Measurements from ENCODE around the gene EPB41.
A peak's percentile ranks its signal among the peaks of the same experiment; 100 is the strongest.
"Not testable (repeated sequence)": the region's sequence is repeated elsewhere in the genome, so short reads cannot be mapped to it uniquely, and the experiment has no call there.

EPB41 gene

GRCh38 chr1:29055160-29055559 is 140.8 kb downstream of the EPB41 start:
- peak; percentile 13 for DNase-seq

GRCh38 chr1:29056256-29056655 is 141.9 kb downstream of the EPB41 start:
- DNase-seq, result no peak

DNA sequence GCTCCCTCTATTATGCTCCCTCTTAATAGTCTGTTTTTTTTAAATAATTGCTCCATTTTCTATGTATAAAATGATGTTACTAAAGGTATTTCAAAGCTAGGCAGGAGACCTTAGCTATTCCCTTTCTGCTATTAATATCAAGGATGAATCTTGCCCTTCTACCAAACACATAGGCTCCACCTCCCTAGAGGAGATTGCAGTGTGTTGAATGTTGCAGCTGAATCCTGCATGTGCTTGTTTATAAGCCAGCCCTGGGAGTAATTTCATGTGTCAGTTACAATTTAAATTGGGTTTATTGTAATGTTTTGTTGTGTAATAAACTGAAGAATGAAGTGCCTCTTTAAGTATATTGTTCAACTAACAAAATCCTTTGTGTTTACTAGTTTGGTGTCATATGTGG is 143.3 kb downstream of the EPB41 start:
- no peak for DNase-seq

GRCh38 chr1:29062157-29062942 is 148.0 kb downstream of the EPB41 start:
- DNase-seq, result no peak

DNA sequence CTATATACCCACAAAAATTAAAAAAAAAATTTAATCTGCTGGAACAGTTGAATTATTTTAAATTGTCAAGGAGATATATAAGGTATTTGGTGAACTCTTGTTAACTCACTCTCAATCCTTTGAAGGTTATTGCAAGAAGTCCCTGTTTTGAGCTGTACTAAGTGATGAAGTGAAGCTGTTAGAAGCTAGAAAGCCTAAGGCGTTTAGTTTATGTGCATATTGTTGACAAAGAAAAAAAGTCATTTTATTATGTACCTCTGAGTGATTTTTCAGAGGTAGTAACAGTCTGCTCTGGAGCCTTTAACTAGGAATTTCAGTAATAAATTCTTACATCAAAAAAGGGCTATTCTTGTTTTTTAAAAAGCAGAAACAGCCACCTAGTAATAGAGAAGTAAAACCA is 149.7 kb downstream of the EPB41 start:
- DNase-seq, result no peak

DNA sequence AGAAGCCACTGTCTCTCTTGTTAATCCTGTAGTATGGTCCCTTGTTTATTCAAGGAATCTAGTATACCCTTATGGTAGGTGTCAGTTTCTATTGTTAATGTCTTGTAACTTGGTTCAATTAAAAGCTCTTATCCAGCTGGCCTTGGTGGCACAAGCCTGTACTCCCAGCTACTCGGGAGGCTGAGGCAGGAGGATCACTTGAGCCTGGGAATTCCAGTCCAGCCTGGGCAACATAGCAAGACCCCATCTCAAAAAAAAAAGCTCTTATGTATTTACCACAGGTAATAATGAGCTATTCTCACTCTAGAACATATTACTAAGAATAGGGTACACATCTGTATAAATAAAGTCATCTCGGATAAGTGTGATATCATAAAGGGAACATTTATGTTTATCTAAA is 162.8 kb downstream of the EPB41 start:
- DNase-seq, result no peak

GRCh38 chr1:29079916-29080629 is 165.7 kb downstream of the EPB41 start:
- not testable (repeated sequence) for DNase-seq

DNA sequence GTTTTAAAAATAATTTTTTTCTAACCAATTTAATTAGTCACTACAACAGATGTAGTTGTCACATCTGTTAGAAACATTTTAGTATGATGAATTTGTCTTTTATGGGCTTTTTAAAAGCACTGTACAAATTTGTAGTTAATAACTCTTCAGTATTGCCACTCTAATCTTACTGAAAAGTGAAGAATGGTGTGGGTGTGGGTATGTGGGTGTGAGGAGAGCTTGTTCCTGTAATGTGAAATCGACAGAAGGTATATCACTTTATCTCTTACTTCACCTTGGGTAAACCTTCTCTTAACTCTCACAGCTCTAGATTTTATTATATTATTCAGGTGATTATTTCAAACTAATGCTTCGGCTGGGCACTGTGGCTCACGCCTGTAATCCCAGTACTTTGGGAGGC is 166.8 kb downstream of the EPB41 start:
- no peak for DNase-seq

GRCh38 chr1:29082519-29082918 is 168.2 kb downstream of the EPB41 start:
- DNase-seq, result no peak

DNA sequence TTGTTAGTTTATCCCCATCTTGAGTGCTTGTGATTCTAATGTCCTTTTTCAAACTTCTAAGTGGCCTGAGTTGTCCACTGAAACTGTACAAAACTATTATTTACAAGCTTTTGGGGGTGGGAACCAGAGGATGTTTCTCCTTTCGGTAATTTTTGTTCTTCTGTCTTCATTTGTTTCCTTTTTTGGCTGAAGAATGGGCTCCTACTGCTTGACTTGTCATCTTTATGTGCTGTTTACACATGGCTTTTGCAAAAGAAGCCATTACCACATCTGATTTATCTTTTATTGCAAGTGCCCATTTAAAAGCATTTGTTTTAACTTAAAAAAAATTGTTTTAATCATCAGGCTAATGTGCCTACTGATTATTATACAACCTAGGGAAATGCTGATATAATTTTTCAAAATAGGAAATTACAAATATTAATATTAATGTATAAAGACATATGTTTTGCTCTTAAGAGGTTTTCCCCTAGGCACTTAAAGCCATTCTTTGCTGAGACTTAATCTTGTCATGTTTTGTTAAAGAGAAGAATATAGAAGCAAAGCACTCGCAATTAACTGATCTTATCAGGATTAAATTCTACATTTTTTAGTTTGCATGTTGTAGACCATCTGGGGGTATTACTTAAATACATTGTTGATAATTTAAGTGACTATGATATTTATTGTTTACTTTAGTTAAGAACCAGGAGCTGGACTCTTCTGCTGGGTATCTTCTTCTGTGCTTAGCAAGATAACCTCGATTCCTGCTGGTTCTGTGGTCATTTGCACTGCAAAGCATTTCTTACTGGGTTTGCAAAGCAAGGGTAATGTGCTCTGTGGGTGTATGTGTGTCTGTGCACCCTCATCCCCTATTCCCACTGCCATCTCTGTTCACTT is 169.2 kb downstream of the EPB41 start:
- no peak for DNase-seq

DNA sequence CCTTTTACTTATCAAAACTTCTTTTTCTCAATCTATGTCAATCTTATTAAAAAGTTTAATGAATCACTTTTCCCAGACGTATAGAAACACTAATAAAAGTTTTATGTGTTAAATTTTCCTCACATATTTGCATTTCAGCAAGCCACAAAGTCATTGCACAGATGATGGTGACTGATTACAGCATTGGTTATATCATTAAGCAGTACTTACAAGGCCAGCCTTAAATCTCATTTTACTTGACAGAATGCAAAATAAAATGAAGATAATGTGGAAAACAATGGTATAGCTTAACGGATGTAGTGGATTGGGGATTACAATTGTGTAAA is 169.8 kb downstream of the EPB41 start:
- DNase-seq, result no peak

GRCh38 chr1:29090937-29091618 is 176.7 kb downstream of the EPB41 start:
- no peak for DNase-seq

GRCh38 chr1:29092704-29093103 is 178.3 kb downstream of the EPB41 start:
- DNase-seq, result not testable (repeated sequence)

- no peak for DNase-seq
Measured at GRCh38 chr1:29094433-29094832, 180.1 kb downstream of the EPB41 start.

- no peak for DNase-seq
Measured at GRCh38 chr1:29094954-29095353, 180.6 kb downstream of the EPB41 start.

- DNase-seq, result no peak
Measured at GRCh38 chr1:29096231-29096886, 182.0 kb downstream of the EPB41 start.

- DNase-seq, result no peak
Measured at GRCh38 chr1:29099286-29099685, 184.9 kb downstream of the EPB41 start.

DNA sequence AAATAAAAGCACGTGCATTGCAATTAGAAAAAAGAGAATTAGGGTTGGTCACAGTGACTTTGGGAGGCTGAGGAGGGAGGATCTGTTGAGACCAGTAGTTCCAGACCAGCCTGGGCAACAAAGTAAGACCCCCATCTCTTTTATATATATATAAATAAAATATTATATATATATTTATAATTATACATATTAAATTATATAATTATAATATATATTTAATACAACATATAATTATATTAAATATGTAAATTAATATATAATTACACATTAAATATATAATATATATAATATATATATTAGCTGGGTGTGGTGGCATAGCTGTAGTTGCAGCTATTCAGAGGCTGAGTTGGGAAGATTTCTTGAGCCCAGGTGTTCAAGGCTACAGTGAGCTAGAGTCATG is 186.1 kb downstream of the EPB41 start:
- no peak for DNase-seq

DNA sequence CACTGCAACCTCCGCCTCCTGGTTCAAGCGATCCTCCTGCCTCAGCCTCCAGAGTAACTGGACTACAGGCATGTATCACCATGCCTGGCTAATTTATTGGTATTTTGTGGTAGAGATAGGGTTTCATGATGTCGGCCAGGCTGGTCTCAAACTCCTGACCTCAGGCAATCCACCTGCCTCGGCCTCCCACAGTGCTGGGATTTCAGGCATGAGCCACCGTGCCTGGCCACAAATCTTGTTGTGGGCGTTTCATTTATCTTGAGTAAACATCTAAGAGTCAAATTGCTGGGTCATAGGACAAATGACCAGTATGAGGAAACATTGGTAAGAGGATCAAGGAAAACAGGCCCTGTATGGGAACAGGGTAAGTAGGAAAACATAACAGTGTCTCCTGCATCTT is 191.5 kb downstream of the EPB41 start:
- no peak for DNase-seq

GRCh38 chr1:29108041-29108440 is 193.7 kb downstream of the EPB41 start:
- not testable (repeated sequence) for DNase-seq

DNA sequence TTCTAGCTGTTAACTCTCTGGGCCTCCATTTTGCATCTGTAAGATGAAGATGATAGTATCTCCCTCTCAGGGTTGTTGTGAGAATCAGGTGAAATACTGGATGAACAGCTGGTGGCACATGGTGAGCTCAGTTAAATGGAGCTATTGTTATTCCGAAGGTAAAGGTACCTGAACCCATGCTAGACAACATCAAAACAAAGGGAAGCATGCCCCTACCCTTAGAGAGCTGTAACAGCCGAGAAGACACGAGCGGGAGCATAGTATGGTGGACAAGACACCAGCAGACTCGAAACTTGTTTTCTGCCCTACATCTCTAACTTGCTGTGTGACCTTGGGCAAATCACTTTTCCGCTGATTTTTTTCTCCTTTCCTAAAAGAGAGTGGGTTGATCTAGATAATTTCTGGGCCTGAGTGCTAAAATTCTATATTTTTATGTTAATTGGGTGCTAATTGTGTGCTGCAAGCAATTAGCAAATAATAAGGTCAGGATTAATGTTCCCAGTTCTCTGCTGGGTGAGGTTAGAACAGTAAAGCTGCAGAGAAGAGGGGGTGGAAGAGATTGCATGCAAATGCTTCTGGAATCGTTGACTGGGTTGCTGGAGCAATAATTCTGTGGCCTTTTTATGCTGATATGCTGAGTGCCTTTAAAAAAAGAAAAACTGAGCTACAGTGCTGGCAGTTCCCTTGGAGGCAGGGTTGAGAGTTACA is 198.5 kb downstream of the EPB41 start:
- DNase-seq, result no peak

Measured in fibroblast of skin of scalp (primary cell).